ENCODE results near the gene CTBP2. TPM values are rescaled to one million over a fixed set of nuclear protein-coding genes. Genes with fewer than 3 reads are reported as not detected.

Gene CTBP2
- total RNA-seq, 1 donor from 2014 or later: 46.9 TPM

GRCh38 chr10:125149680-125150047, 10.7 kb downstream of the CTBP2 start:
- no peak for ATAC-seq
- DNase-seq (ENCODE audit: low spot score): no peak
- intact Hi-C loops (cut with DNase I): loop anchor here (10.0 kb wide), 1 partner anchor 85 kb away; no protein-coding TSS in a partner anchor

- ATAC-seq (peak; percentile 56), DNase-seq (ENCODE audit: low spot score) (peak; percentile 72)
- intact Hi-C loops (cut with DNase I): no loop called here
These were observed 11.2 kb downstream of the CTBP2 start for GRCh38 chr10:125149036-125149679.

- intact Hi-C loops (cut with DNase I): no loop called here
- DNase-seq (ENCODE audit: low spot score): no peak
These were observed 11.8 kb downstream of the CTBP2 start for GRCh38 chr10:125148528-125148927.

GRCh38 chr10:125147971-125148439, 12.4 kb downstream of the CTBP2 start:
- ATAC-seq (peak; percentile 54), DNase-seq (ENCODE audit: low spot score) (no peak)
- intact Hi-C loops (cut with DNase I): no loop called here

More at GRCh38 chr10:125148528-125148927, 11.8 kb downstream of the CTBP2 start:
- peak; percentile 33 for ATAC-seq

GRCh38 chr10:125146791-125147579, 13.4 kb downstream of the CTBP2 start:
- intact Hi-C loops (cut with DNase I): no loop called here
- ATAC-seq (no peak), DNase-seq (ENCODE audit: low spot score) (no peak)

- DNase-seq (ENCODE audit: low spot score) (no peak), ATAC-seq (no peak)
- intact Hi-C loops (cut with DNase I): no loop called here
These were observed 14.7 kb downstream of the CTBP2 start for GRCh38 chr10:125145636-125146035.

- ATAC-seq (peak; percentile 52), DNase-seq (ENCODE audit: low spot score) (no peak)
- intact Hi-C loops (cut with DNase I): no loop called here
These were observed 15.4 kb downstream of the CTBP2 start for GRCh38 chr10:125144693-125145623.

GRCh38 chr10:125144206-125144605, 16.2 kb downstream of the CTBP2 start:
- intact Hi-C loops (cut with DNase I): no loop called here
- DNase-seq (ENCODE audit: low spot score) (no peak), ATAC-seq (no peak)

GRCh38 chr10:125142946-125143345, 17.4 kb downstream of the CTBP2 start:
- ATAC-seq: no peak
- no peak for DNase-seq (ENCODE audit: low spot score)
- intact Hi-C loops (cut with DNase I): no loop called here

- intact Hi-C loops (cut with DNase I): no loop called here
- no peak for ATAC-seq
These were observed 18.4 kb downstream of the CTBP2 start for GRCh38 chr10:125141860-125142484.

GRCh38 chr10:125141150-125141859, 19.1 kb downstream of the CTBP2 start:
- intact Hi-C loops (cut with DNase I): no loop called here
- no peak for DNase-seq (ENCODE audit: low spot score)
- ATAC-seq: no peak

More at GRCh38 chr10:125141860-125142484, 18.4 kb downstream of the CTBP2 start:
- no peak for DNase-seq (ENCODE audit: low spot score)

GRCh38 chr10:125140151-125140550, 20.2 kb downstream of the CTBP2 start:
- ATAC-seq: no peak
- intact Hi-C loops (cut with DNase I): no loop called here
- DNase-seq (ENCODE audit: low spot score): no peak

GRCh38 chr10:125137601-125138438, 22.5 kb downstream of the CTBP2 start:
- no peak for ATAC-seq
- intact Hi-C loops (cut with DNase I): no loop called here
- no peak for DNase-seq (ENCODE audit: low spot score)

GRCh38 chr10:125136087-125136486, 24.3 kb downstream of the CTBP2 start:
- intact Hi-C loops (cut with DNase I): no loop called here
- ATAC-seq: no peak
- no peak for DNase-seq (ENCODE audit: low spot score)

GRCh38 chr10:125135771-125136035, 24.7 kb downstream of the CTBP2 start:
- DNase-seq (ENCODE audit: low spot score): peak; percentile 22
- ATAC-seq: no peak
- intact Hi-C loops (cut with DNase I): no loop called here

- DNase-seq (ENCODE audit: low spot score) (peak; percentile 34), ATAC-seq (no peak)
- intact Hi-C loops (cut with DNase I): no loop called here
These were observed 25.2 kb downstream of the CTBP2 start for GRCh38 chr10:125134916-125135770.

- ATAC-seq: no peak
- DNase-seq (ENCODE audit: low spot score): peak; percentile 47
- intact Hi-C loops (cut with DNase I): no loop called here
These were observed 25.9 kb downstream of the CTBP2 start for GRCh38 chr10:125134483-125134848.

All from sciatic nerve (tissue), 2 donors.